Middle frontal gyrus (tissue), 1 donor: Measurements from ENCODE around the gene OR13J1.
"Not testable (repeated sequence)": the region's sequence is repeated elsewhere in the genome, so short reads cannot be mapped to it uniquely, and the experiment has no call there.

ENCODE experiments used
- DNase-seq: peaks from one replicate; pipeline ENCODE4 v3.0.0-alpha.2; 2015; ENCODE audit warnings: low spot score; ENCODE audit errors: extremely low spot score

OR13J1 gene

GRCh38 chr9:35905051-35905781, 35.0 kb upstream of the OR13J1 start:
- no peak for DNase-seq

- no peak for DNase-seq
These were observed 34.1 kb upstream of the OR13J1 start for GRCh38 chr9:35904338-35904737.

GRCh38 chr9:35903049-35903448, 32.8 kb upstream of the OR13J1 start:
- DNase-seq: peak; percentile 35

GRCh38 chr9:35899021-35899420, 28.8 kb upstream of the OR13J1 start:
- no peak for DNase-seq

- DNase-seq: no peak
These were observed 28.1 kb upstream of the OR13J1 start for GRCh38 chr9:35898337-35898736.

GRCh38 chr9:35897376-35898099, 27.3 kb upstream of the OR13J1 start:
- not testable (repeated sequence) for DNase-seq

GRCh38 chr9:35896570-35896969, 26.4 kb upstream of the OR13J1 start:
- no peak for DNase-seq

GRCh38 chr9:35892051-35892450, 21.9 kb upstream of the OR13J1 start:
- DNase-seq: no peak

- DNase-seq: no peak
These were observed 21.4 kb upstream of the OR13J1 start for GRCh38 chr9:35891646-35892045.

- DNase-seq: not testable (repeated sequence)
These were observed 14.7 kb upstream of the OR13J1 start for GRCh38 chr9:35884908-35885307.

GRCh38 chr9:35882996-35883395, 12.8 kb upstream of the OR13J1 start:
- no peak for DNase-seq

- peak; percentile 56 for DNase-seq
These were observed 12.2 kb upstream of the OR13J1 start for GRCh38 chr9:35882263-35882848.

GRCh38 chr9:35872505-35872904, 2.3 kb upstream of the OR13J1 start:
- DNase-seq: peak; percentile 7

- DNase-seq: no peak
These were observed 1.3 kb upstream of the OR13J1 start for GRCh38 chr9:35871545-35871944.

- DNase-seq: no peak
These were observed 482 bp downstream of the OR13J1 start for GRCh38 chr9:35869621-35870216.

GRCh38 chr9:35868933-35869332, 1.3 kb downstream of the OR13J1 start:
- no peak for DNase-seq

GRCh38 chr9:35867538-35867937, 2.7 kb downstream of the OR13J1 start:
- no peak for DNase-seq

GRCh38 chr9:35864695-35865255, 5.4 kb downstream of the OR13J1 start:
- no peak for DNase-seq

GRCh38 chr9:35863583-35863982, 6.6 kb downstream of the OR13J1 start:
- DNase-seq: no peak

- DNase-seq: no peak
These were observed 7.9 kb downstream of the OR13J1 start for GRCh38 chr9:35862328-35862727.

GRCh38 chr9:35861161-35861897, 8.9 kb downstream of the OR13J1 start:
- no peak for DNase-seq
